ENCODE data around the gene ZFHX2.
"Not testable (repeated sequence)": the region's sequence is repeated elsewhere in the genome, so short reads cannot be mapped to it uniquely, and the experiment has no call there.

ZFHX2 gene

GRCh38 chr14:23551266-23552028, at the start of gene ZFHX2:
ZFHX2 (minus strand) TSS chr14:23551765; CDS start chr14:23535325, 16,440 bp downstream.
- DNase-seq = peak; percentile 6

GRCh38 chr14:23600806-23601205, 49.2 kb upstream of the ZFHX2 start:
- no peak for DNase-seq

GRCh38 chr14:23600322-23600707, 48.8 kb upstream of the ZFHX2 start:
- no peak for DNase-seq

GRCh38 chr14:23594191-23594590, 42.6 kb upstream of the ZFHX2 start:
- DNase-seq = not testable (repeated sequence)

GRCh38 chr14:23590198-23590597, 38.6 kb upstream of the ZFHX2 start:
- no peak for DNase-seq

- DNase-seq = no peak
Observed at GRCh38 chr14:23589606-23590005, 38.0 kb upstream of the ZFHX2 start.

- peak; percentile 86 for DNase-seq
Observed at GRCh38 chr14:23588884-23589598, 37.5 kb upstream of the ZFHX2 start.

- DNase-seq = not testable (repeated sequence)
Observed at GRCh38 chr14:23584527-23585203, 33.1 kb upstream of the ZFHX2 start.

GRCh38 chr14:23583761-23584526, 32.4 kb upstream of the ZFHX2 start:
- DNase-seq = not testable (repeated sequence)

- no peak for DNase-seq
Observed at GRCh38 chr14:23582906-23583760, 31.6 kb upstream of the ZFHX2 start.

GRCh38 chr14:23580948-23581281, 29.4 kb upstream of the ZFHX2 start:
- DNase-seq = no peak

- DNase-seq = no peak
Observed at GRCh38 chr14:23580152-23580926, 28.8 kb upstream of the ZFHX2 start.

GRCh38 chr14:23579739-23580138, 28.2 kb upstream of the ZFHX2 start:
- DNase-seq = no peak

- DNase-seq = no peak
Observed at GRCh38 chr14:23579311-23579630, 27.7 kb upstream of the ZFHX2 start.

GRCh38 chr14:23578560-23579310, 27.2 kb upstream of the ZFHX2 start, which contains the start of gene JPH4:
JPH4 (minus strand) TSS chr14:23578790; CDS start chr14:23577453, 1,337 bp downstream.
- DNase-seq = no peak

GRCh38 chr14:23577710-23578392, 26.3 kb upstream of the ZFHX2 start:
- no peak for DNase-seq

- DNase-seq = no peak
Observed at GRCh38 chr14:23577004-23577681, 25.6 kb upstream of the ZFHX2 start.

GRCh38 chr14:23573384-23574015, 21.9 kb upstream of the ZFHX2 start:
- no peak for DNase-seq

GRCh38 chr14:23572836-23573235, 21.3 kb upstream of the ZFHX2 start:
- no peak for DNase-seq
